GM18517 (cell line): ENCODE results near the gene BRIP1.

Source experiments
- ATAC-seq: cut with Tn5 transposase; IDR thresholded peaks from one replicate; pipeline ENCODE4 v1.9.1; 2021; ENCODE audit warnings: mild to moderate bottlenecking, moderate library complexity; ENCODE audit not compliant: unreplicated experiment

Gene BRIP1

DNA sequence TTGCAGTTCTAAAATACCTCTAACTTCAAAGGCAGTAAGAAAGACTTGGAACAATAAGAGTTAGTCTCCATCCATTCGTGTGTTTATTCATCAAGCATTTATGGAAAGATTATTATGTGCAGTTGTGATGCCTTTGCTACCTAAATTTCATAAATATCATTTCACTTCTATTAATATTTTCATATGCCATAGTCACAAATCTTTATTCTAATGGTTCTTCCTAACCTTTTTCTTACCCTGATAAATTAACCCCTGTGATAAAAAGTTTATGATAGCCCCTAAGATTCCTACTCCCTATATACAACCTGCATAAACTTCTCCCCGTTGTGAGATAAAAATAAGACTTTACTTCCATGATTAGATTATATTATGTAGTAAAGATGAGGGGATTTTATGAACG lies 94.9 kb downstream of the BRIP1 start:
- no peak for ATAC-seq

DNA sequence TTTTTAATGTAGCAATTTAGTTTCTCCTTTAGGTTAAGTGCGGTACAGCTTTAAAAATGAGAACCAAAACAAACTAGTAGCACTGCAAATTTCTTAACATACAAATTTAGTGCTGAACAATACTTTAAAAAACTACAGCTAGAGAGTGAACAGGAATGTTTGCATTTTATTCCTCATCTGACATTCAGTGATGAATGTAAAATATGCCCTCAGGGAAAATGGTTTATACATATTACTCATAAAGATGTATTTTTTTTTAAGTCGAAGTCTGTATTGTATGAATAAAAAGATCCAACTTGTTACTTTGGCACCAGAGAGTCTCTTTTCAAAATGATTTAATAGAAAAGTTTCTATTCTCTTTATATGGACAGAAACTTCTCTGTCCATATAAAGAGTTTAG lies 96.8 kb downstream of the BRIP1 start:
- ATAC-seq = no peak

DNA sequence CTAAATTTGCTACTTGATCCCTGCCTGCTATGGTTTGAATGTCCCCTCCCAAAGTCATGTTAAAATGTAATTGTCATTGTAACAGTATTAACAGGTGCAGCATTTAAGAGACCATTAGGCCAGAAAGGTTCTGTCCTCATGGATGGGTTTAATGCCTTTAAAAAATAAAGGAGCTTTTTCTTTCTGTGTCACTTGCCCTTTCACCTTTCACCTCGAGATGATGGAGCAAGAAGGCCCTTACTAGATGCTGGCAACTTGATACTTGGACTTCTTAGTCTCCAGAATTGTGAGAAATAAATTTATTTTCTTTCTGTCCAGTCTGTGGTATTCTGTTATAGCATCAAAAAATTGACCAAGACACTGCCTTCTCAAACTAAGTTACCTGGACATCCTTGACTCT lies 98.5 kb downstream of the BRIP1 start:
- no peak for ATAC-seq

DNA sequence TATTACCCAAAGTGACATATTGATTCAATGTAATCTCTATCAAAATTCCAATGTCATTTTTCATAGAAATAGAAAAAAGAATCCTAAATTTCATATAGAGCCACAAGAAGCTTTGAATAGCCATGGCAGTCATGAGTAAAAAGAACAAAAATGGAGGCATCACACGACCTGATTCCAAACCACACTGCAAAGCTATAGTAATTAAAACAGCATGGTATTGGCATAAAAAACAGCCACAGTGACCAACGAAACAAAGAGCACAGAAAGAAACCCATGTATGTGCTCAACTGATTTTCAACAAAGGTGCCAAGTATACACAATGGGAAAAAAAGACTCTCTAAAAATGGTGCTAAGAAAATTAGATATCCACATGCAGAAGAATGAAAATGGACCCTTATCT lies 101.5 kb downstream of the BRIP1 start:
- ATAC-seq = no peak

DNA sequence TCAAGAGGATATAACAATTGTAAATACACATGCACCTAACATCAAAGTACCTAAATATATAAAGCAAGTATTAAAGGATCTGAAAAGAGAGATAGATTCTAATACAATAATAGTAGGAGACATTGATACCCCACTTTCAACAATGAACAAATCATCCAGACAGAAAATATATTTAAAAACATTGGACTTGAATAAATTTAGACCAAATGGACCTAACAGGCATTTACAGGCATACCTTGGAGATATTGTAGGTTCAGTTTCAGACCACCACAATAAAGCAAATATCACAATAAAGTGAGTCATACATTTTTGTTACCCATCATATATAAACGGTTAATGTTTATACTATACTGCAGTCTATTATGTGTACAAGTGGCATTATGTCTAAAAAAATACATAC lies 104.0 kb downstream of the BRIP1 start:
- no peak for ATAC-seq

DNA sequence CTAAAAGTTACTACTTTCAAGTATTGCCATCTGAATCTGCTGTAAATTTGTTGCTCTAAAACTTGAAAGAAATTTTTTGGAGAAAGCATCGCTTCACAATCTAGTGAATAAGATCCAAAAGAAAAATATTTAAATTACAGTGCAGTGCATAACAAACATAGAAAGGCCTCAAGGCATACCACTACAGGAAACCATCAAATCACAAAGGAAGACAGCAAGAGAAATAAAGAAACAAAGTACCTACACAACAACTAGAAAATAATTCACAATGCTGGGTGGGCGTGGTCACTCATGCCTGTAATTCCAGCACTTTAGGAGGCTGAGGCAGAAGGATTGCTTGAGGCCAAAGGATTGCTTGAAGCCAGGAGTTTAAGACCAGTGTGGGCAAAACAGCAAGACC lies 104.9 kb downstream of the BRIP1 start:
- ATAC-seq = no peak

DNA sequence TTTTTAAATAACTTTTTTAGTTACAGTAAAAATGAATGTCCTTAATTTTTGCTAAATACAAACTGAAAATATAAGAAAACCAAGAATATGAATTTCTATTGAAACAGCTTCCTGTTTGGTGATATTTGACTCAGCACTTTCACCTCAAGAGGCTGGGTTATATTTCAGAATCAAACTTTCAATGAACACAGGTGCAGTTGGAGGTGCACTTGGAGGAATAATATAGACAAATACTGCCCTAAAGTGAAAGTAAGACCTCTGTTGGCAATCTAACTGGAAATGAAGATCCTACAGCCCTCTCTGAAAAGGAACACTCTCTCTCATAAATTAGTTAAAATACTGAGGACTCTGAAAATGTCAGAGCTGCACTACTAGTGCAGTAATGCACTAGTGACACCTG lies 106.2 kb downstream of the BRIP1 start:
- peak; percentile 78 for ATAC-seq

DNA sequence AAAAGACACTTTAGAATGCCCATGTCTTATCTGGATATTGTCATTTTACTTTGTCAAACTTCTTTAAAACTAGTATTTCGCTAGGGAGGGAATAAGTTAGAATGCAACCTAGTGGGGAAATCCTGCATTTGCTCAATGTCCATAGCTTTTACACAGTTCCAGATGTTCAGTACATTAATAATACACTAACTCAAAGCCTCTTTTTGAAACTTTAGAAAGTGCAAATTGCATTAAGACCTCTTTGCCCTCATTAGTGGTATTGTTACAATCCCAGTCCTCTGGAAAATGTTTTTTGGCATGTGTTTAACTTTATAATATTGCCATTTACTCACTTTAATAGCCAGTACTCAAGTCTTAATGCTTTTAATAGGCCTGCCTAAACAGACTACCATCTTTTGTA lies 106.8 kb downstream of the BRIP1 start:
- ATAC-seq = no peak

DNA sequence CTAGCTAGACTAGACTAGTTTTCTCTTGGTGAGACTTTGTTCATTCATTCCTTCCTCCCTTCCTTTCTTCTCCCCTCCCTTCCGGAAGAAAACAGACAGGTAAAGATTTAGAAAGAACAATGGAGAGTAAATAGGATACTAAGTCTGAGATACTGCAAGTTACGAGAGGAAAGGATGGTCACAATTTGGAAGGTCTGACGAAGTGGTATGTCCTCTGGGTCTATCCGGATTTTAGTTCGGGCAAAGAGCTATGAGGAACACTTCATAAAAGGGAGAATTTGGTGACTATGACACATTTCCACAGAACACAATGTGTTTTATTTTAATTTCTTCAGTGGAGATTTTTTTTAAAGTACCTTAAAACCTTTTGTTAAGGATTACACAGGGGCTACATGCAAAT lies 107.7 kb downstream of the BRIP1 start:
- no peak for ATAC-seq

DNA sequence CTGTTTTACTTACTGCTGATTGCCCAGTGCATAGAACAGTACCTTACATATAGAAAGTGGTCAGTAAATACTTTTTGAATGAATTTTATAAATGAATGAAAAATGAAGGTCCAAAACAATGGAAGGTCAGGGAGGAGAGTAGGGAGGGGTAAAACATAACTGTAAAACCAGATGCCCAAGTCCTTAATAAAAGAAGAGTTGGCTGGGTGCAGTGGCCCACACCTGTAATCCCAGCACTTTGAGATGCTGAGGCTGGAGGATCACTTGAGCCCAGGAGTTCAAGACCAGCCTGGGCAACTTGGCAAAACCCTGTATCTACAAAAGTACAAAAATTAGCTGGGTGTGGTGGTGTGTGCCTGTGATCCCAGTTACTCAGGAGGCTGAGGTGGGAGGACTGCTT lies 108.2 kb downstream of the BRIP1 start:
- ATAC-seq = no peak

DNA sequence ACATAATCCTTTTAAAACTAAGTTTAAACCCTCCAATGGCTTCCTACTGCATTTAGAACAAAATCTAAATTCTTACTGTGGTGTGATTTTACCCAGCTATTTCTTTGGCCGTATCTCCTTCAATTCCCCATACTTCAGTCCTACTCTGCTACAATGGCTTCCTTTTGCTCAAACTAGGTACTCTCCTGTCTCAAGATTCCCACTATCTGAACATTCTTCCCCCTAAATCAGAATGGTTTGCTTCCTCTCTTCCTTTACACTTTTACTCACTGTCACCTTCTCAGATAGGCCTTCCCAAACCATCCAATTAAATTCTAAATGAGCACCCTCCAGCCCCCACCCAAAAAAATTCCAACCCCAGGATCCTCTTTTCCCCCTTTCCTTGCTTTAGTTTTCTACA lies 109.2 kb downstream of the BRIP1 start:
- no peak for ATAC-seq

DNA sequence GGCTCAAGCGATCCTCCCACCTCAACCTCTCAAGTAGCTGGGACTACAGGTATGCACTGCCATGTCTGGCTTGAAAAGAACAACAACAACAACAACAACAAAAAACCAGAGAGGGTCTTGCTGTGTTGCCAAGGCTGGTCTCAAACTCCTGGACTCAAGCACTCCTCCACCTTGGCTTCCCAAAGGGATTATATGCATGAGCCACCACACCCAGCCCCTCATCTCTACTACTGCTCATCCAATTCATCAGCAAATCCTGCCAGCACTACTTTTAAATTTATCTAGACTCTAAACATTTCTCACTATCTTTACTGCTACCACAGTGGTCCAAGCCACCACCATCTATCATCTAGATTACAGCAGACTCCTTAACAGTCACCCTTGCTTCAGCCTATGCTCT lies 109.6 kb downstream of the BRIP1 start:
- ATAC-seq = no peak

DNA sequence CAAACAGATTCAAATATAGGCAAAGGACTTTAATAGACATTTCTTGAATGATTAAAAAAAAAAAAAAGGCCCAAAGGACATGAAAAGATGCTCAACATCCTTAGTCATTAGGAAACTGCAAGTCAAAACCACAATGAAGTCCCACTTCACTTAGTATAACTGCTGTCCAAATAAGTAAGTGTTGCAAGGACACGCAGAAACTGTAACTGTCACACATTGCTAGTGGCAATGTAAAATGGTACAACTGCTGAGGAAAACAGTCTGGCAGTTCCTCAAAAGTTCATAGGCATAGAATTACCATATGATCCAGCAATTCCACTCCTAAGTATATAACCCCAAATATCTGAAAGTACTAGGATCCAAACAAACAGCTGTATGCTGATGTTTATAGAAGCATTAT lies 112.7 kb downstream of the BRIP1 start:
- peak; percentile 96 for ATAC-seq

DNA sequence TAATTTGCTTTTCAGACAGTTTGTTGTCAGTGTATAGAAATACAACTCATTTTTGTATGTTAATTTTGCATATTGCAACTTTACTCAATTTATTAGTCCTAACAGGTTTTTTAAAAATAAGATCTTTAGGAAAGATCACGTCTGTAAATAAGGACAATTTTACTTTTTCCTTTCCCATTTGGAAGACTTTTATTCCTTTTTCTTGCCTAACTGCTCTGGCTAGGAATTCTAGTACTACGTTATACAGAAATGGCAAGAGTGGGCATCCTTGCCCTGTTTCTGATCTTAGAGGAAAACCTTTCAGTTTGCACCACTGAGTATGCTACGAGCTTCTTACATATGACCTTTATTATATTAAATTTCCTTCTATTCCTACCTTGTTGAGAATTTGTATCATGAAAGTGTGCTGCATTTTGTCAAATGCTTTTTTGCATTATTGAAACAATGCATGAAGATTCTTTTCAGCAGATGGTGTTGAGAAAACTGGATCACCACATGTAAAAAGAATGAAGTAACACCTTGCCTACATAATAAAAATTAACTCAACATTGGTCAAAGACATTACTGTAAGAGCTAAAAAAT lies 113.4 kb downstream of the BRIP1 start:
- ATAC-seq = no peak

DNA sequence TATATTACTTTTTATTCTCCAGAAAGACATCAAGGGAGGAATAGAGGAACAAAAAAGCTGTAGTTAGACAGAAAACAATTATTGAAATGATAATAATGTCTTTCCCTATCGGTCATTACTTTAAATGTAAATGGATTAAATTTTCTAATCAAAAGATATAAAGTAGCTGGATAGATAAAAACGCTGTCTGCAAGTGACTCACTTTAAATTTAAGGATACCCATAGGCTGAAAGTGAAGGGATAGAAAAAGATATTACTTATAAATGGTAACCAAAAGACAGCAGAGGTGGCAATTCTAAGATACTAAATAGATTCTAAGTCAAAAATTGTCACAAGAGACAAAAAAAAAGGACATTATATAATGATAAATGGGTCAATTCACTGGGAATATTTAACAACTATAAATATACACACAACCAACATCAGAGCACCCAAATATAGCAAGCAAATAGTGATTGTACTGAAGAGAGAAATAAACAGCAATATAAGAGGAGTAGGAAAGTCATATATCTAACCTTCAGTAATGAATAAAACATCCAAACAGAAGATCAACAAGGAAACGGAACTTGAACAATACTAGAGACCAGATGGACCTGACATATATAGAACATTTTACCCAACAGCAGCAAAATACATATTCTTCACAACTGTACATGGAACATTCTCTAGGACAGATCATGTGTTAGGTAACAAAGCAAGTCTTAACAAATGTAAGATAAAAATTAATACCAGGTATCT lies 116.9 kb downstream of the BRIP1 start:
- no peak for ATAC-seq

DNA sequence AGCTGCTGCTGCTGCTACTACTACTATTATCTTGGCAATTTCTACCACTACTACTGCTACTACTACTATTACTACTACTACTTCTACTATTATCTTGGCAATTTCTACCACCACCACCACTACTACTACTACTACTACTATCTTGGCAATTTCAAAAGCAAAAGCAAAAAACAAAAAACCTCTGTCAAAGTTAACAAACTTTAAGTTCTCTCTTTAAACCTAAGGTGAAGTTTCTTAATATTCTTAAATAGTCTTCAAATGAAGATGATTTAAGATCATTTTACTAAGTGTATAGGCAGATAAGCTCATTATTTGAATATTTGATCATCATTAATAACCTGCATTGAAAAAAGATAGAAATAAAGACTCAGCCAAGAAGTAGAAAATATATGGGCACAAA lies 118.5 kb downstream of the BRIP1 start:
- no peak for ATAC-seq

DNA sequence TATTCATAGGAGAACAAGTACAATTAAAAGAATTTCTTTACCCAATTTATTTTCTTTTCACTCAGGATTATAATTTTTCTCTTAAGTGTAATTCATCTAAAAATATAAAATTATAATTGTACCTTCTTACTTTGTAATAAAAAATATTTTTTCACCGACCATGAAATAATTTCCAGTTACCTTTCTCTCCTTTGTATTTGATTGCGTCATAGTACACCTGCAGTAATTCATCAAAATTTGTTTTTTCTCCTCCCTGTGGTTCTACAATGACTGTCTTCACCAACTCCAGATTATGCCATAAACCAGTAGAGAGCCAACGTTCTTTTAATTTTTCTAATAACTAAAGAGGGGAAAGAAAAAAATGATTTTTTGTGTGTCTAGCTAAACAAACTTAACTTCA lies 119.1 kb downstream of the BRIP1 start:
- ATAC-seq = no peak

DNA sequence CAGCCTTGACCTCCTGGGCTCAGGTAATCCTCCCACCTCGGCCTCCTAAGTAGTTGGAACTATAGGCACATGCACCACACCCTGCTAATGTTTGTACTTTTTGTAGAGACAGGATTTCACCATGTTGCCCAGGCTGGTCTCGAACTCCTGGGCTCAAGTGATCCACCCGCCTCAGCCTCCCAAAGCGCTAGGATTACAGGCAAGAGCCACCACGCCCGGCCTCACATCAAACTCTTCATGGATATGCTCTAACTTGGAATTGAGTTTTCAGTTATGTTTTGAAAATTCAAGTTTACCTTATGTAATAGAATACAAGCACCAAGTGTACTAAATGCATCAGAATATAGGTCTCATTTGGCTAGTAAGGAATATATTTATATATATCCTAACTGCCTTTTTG lies 119.6 kb downstream of the BRIP1 start:
- no peak for ATAC-seq

DNA sequence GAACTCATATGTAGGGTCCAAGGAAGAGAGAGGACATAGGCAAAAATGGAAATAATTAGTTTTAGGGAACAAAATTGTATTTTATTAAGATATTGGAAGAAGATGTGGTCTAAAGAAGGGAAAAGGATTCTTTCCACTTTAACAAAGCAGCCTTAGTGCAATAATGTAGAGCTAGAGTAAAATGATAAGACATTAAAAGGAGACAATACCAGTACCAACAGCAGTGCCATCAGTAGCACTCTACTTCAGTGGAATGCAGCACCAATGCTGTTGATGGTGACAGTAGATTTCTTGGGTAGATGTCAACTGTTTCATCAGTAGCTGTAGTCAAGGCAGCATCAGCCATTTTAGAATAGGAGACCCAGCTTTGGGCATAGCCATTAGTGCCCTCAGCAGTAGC lies 124.3 kb downstream of the BRIP1 start:
- no peak for ATAC-seq

DNA sequence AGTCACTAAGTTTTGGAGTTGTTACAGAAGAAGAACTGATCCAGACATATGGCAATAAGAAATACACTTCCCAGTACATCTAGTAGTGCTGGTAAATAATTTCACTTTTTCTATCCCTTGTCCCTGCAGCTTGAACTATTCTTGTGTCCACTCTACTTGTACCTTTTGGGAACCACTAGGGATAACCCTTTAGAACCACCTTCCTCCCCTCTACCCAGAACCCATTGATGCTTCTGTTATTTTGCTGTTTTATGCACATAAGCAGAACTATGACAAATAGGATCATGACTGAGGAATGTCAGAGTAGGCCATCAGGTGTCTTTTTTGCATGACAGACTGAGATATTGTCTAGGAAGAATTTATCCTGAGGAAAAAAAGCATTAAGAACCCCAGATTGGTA lies 125.1 kb downstream of the BRIP1 start:
- no peak for ATAC-seq

DNA sequence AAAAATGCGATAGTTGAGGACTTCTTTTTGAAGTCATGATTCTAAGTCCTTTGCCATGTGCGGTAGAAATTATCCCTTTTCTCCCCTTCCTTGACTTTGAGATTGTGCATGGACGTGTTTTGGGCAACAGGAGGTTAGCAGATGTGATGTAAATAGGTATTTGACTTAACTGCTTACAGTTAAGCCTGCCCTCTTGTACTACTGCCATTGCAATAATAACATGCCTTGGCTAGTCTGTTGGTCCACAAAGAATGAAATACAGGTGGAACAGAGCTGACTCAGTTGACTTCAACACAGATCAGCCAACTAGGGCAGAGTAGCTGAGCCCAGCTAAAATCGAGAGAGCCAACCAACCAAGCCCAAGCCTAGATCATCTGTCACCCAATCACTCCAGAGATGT lies 125.5 kb downstream of the BRIP1 start:
- no peak for ATAC-seq

DNA sequence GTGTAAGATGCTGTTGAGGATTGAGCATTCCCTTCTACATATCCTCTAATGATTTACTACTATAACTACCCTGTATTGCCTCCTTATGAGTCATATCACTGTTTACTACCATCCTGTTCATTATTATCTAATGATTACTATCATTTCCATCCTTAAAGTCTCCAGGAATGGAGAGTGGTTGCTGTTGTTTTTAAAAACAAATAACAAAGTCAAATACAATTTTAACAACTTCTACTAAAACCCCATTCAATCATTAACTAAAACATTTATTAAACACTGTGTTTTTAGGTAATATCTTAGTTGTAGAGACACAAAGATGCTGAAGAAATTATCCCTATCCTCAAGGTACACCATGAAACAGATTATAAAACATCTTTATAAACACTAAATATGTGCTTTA lies 126.9 kb downstream of the BRIP1 start:
- no peak for ATAC-seq

DNA sequence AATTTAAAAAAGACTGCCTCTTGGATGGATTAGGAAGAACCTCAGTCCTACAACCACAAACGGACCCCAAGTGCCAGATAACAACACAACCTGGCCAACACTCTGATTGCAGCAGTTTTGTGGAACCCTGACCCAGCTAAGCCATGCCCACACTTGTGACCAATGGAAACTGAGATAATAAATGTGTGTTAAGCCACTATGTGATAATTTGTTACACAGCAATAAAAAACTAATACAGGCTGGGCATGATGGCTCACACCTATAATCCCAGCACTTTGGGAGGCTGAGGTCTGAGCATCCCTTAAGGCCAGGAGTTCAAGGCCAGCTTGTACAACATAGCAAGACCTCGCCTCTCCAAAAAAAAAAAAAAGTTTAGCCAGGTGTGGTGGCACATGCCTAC lies 127.5 kb downstream of the BRIP1 start:
- no peak for ATAC-seq
